CD14-positive monocyte (primary cell): Measurements from ENCODE around the gene TCP1. TPM values are rescaled to one million over a fixed set of nuclear protein-coding genes. Genes with fewer than 3 reads are reported as not detected.

ENCODE experiments used
- DNase-seq, 3 donors: peaks; one replicate each; pipeline ENCODE4 v3.0.0-alpha.2; 2011 to 2022
- H2AFZ ChIP-seq: 2 replicates; pipeline ENCODE4 v1.6.0; 2012; ENCODE audit warnings: mild to moderate bottlenecking, low read depth, low read length, inconsistent platforms; ENCODE audit not compliant: insufficient read depth, poor library complexity, severe bottlenecking
- H3K27ac ChIP-seq, 2 donors: 1 replicate in 1 of 2; 2 replicates in 1 of 2; pipeline ENCODE4 v1.5.1; 2012 to 2013; ENCODE audit warnings: low read length in 2 of 2, control low read depth in 1 of 2, inconsistent platforms in 1 of 2, low read depth in 1 of 2, mild to moderate bottlenecking in 1 of 2
- H3K27me3 ChIP-seq, 2 donors: one replicate each; pipeline versions ENCODE4 v1.6.0 to v1.6.1; 2011 to 2013; ENCODE audit warnings: low read length in 2 of 2; ENCODE audit not compliant: control insufficient read depth in 2 of 2, insufficient read depth in 2 of 2
- H3K36me3 ChIP-seq, 2 donors: replicated peaks in 1 of 2; 1 replicate in 1 of 2; 2 replicates in 1 of 2; pipeline versions ENCODE4 v1.5.1 to v1.6.1; 2012 to 2013; ENCODE audit warnings: low read length in 2 of 2, control low read depth in 1 of 2, inconsistent platforms in 1 of 2, mild to moderate bottlenecking in 1 of 2; ENCODE audit not compliant: insufficient read depth in 2 of 2, control insufficient read depth in 1 of 2
- H3K4me1 ChIP-seq, 2 donors: 1 replicate in 1 of 2; 2 replicates in 1 of 2; pipeline versions ENCODE4 v1.5.1 to v1.6.1; 2012 to 2013; ENCODE audit warnings: low read length in 2 of 2, control low read depth in 1 of 2, inconsistent platforms in 1 of 2, mild to moderate bottlenecking in 1 of 2, moderate library complexity in 1 of 2; ENCODE audit not compliant: insufficient read depth in 2 of 2, control insufficient read depth in 1 of 2
- H3K4me2 ChIP-seq: replicated peaks from 2 replicates; pipeline ENCODE3; 2012; ENCODE audit warnings: low read length, moderate library complexity, mild to moderate bottlenecking; ENCODE audit not compliant: poor library complexity, severe bottlenecking; ENCODE audit errors: extremely low read depth
- H3K4me3 ChIP-seq, 3 experiments: fragments of 200-600 bp in 1 of 3; sonication (generic) in 1 of 3; replicated peaks in 1 of 3; 1 replicate in 2 of 3; 2 replicates in 1 of 3; pipeline ENCODE4 v1.5.1; 2011 to 2013; ENCODE audit warnings: low read length in 3 of 3, mild to moderate bottlenecking in 3 of 3, control low read depth in 2 of 3, low read depth in 2 of 3, inconsistent platforms in 1 of 3, moderate library complexity in 1 of 3
- H3K79me2 ChIP-seq: 2 replicates; pipeline ENCODE4 v1.6.0; 2012; ENCODE audit warnings: mild to moderate bottlenecking, control low read depth, inconsistent platforms, low read length, moderate library complexity; ENCODE audit not compliant: insufficient read depth
- H3K9ac ChIP-seq: 2 replicates; pipeline ENCODE4 v1.6.0; 2017; ENCODE audit warnings: low read length, mild to moderate bottlenecking; ENCODE audit not compliant: insufficient read depth, poor library complexity, severe bottlenecking
- H3K9me3 ChIP-seq, 2 donors: replicated peaks in 1 of 2; 1 replicate in 1 of 2; 2 replicates in 1 of 2; pipeline versions ENCODE4 v1.5.1 to v1.6.1; 2012 to 2013; ENCODE audit warnings: low read length in 2 of 2, control low read depth in 1 of 2; ENCODE audit not compliant: control insufficient read depth in 1 of 2, insufficient read depth in 1 of 2
- H4K20me1 ChIP-seq: 2 replicates; pipeline ENCODE4 v1.6.0; 2012; ENCODE audit warnings: mild to moderate bottlenecking, low read length, control low read depth, moderate library complexity; ENCODE audit not compliant: insufficient read depth
- H3K27ac Mint-ChIP-seq, 7 donors: one replicate each; pipeline ENCODE4 v1.8.0; 2020; ENCODE audit warnings: mild to moderate bottlenecking in 7 of 7, mixed read lengths in 7 of 7, moderate library complexity in 6 of 7, inconsistent platforms in 2 of 7
- H3K27me3 Mint-ChIP-seq, 3 donors: one replicate each; pipeline ENCODE4 v1.8.0; 2021 to 2022; ENCODE audit warnings: low read depth in 3 of 3, mild to moderate bottlenecking in 3 of 3, mixed read lengths in 3 of 3, moderate library complexity in 3 of 3, inconsistent platforms in 1 of 3
- H3K36me3 Mint-ChIP-seq, 2 donors: one replicate each; pipeline ENCODE4 v1.8.0; 2020; ENCODE audit warnings: mixed read lengths in 2 of 2, inconsistent platforms in 1 of 2, mild to moderate bottlenecking in 1 of 2
- H3K4me1 Mint-ChIP-seq: one replicate; pipeline ENCODE4 v1.8.0; 2020; ENCODE audit warnings: mild to moderate bottlenecking, mixed read lengths
- H3K4me3 Mint-ChIP-seq, 2 donors: one replicate each; pipeline ENCODE4 v1.8.0; 2020; ENCODE audit warnings: mild to moderate bottlenecking in 2 of 2, mixed read lengths in 2 of 2, moderate library complexity in 1 of 2
- H3K9me3 Mint-ChIP-seq, 7 donors: one replicate each; pipeline ENCODE4 v1.8.0; 2020 to 2022; ENCODE audit warnings: mixed read lengths in 7 of 7, mild to moderate bottlenecking in 6 of 7, moderate library complexity in 6 of 7, inconsistent platforms in 2 of 7
- CTCF ChIP-seq: fragments of 200-600 bp; IDR thresholded peaks from one replicate; pipeline ENCODE4 v1.8.0; 2022; ENCODE audit warnings: antibody characterized with exemption, mild to moderate bottlenecking
- WGBS: methylation state at CpG from one replicate; pipeline ENCODE4 v1.1.5; 2013; ENCODE audit warnings: missing lambda C conversion rate; ENCODE audit not compliant: insufficient coverage; 5-methylcytosine and 5-hydroxymethylcytosine counted together
- intact Hi-C, 2 donors: fragments of 100-400 bp; cut with micrococcal nuclease; formaldehyde crosslinking; loops; one replicate each; pipeline versions ENCODE4 v1.15.0 to v1.15.1; 2023
- polyA plus RNA-seq, 3 donors: library from polyadenylated mRNA; depleted of rRNA in 1 of 3; unstranded in 2 of 3; stranded (reverse) in 1 of 3; fragments of 300-500 nt in 2 of 3; fragments of >200 nt in 1 of 3; fragmentation: Illumina TruSeq in 2 of 3; gene quantifications; 1 replicate in 2 of 3; 2 replicates in 1 of 3; pipeline ENCODE4 v1.2.3, GENCODE V29; 2012 to 2021

TCP1 gene
- polyA plus RNA-seq, 3 donors = 44.5 to 79.5 (median 69.3) TPM

- Histone ChIP-seq H3K27me3 (no peaks in the 10 kb centered on the region), H3K9ac (no peak overlapping the region), H3K27ac (no peak overlapping the region), H3K4me2 (no peak overlapping the region), H3K36me3 (peaks cover 39 to 45% of the 10 kb centered on the region in 2 donors), H3K4me3 (no peak overlapping the region), H2AFZ (no peak overlapping the region), H3K79me2 (peaks cover 11% of the 10 kb centered on the region), H4K20me1 (peaks cover 24% of the 10 kb centered on the region), H3K9me3 (no peaks in the 10 kb centered on the region), H3K4me1 (peaks cover 20 to 29% of the 10 kb centered on the region in 2 donors)
- Mint-ChIP-seq H3K4me3 (no peak overlapping the region), H3K36me3 (peaks cover 38 to 48% of the 10 kb centered on the region in 2 donors), H3K9me3 (no peaks in the 10 kb centered on the region), H3K4me1 (peaks cover 26% of the 10 kb centered on the region), H3K27ac (peak overlapping the region in 2 of 7 donors; percentile 23 to 56), H3K27me3 (no peaks in the 10 kb centered on the region)
- TF ChIP-seq CTCF = no peak
- intact Hi-C loops = loop anchor here (5.0 kb wide), 1 partner anchor 32 kb away; the partner anchor contains the start of gene WTAP (in 2 of the 2)
- no peak for DNase-seq
- no CpG with 5 or more reads among the region's 2 CpGs for WGBS
These were observed 29.8 kb downstream of the TCP1 start for GRCh38 chr6:159759645-159760044.

GRCh38 chr6:159758031-159759001 lies 31.1 kb downstream of the TCP1 start:
- Histone ChIP-seq H3K9me3 (no peaks in the 10 kb centered on the region), H3K27ac (peak overlapping the region in 1 of 2 donors; percentile 39), H3K4me1 (peaks cover 20 to 29% of the 10 kb centered on the region in 2 donors), H3K36me3 (peaks cover 50 to 56% of the 10 kb centered on the region in 2 donors), H2AFZ (no peak overlapping the region), H3K9ac (no peak overlapping the region), H3K4me2 (no peak overlapping the region), H3K79me2 (peaks cover 24% of the 10 kb centered on the region), H4K20me1 (peaks cover 37% of the 10 kb centered on the region), H3K27me3 (no peaks in the 10 kb centered on the region), H3K4me3 (no peak overlapping the region)
- peaks cover 26% of the 10 kb centered on the region for H3K4me1 Mint-ChIP-seq
- peak overlapping the region in 4 of 7 donors; percentile 7 to 65 (median 50) for H3K27ac Mint-ChIP-seq
- H3K9me3 Mint-ChIP-seq = no peaks in the 10 kb centered on the region
- no peak for TF ChIP-seq CTCF
- no peak overlapping the region for H3K4me3 Mint-ChIP-seq
- peak in 1 of 3 donors; percentile 42 for DNase-seq
- 94% methylated on average over 3 of the region's 7 CpGs for WGBS
- peaks cover 47 to 55% of the 10 kb centered on the region in 2 donors for H3K36me3 Mint-ChIP-seq
- intact Hi-C loops = no loop called here
- no peaks in the 10 kb centered on the region for H3K27me3 Mint-ChIP-seq
